Skeletal muscle tissue (tissue), 4 donors: ENCODE data around the gene PI16. TPM values are rescaled to one million over a fixed set of nuclear protein-coding genes. Genes with fewer than 3 reads are reported as not detected.

Source experiments
- H3K27ac ChIP-seq: one replicate; pipeline ENCODE4 v1.7.0; 2013; ENCODE audit warnings: mild to moderate bottlenecking, low read depth, low read length, inconsistent platforms
- H3K27me3 ChIP-seq, 3 donors: one replicate each; pipeline ENCODE4 v1.7.0; 2013; ENCODE audit warnings: low read length in 3 of 3; ENCODE audit not compliant: control insufficient read depth in 3 of 3, insufficient read depth in 3 of 3
- H3K36me3 ChIP-seq, 3 donors: one replicate each; pipeline ENCODE4 v1.7.0; 2013; ENCODE audit warnings: low read length in 3 of 3; ENCODE audit not compliant: control insufficient read depth in 3 of 3, insufficient read depth in 3 of 3
- H3K4me1 ChIP-seq, 3 donors: one replicate each; pipeline ENCODE4 v1.7.0; 2013; ENCODE audit warnings: low read length in 3 of 3, mild to moderate bottlenecking in 3 of 3; ENCODE audit not compliant: control insufficient read depth in 3 of 3, insufficient read depth in 3 of 3
- H3K4me3 ChIP-seq, 3 donors: one replicate each; pipeline ENCODE4 v1.7.0; 2013; ENCODE audit warnings: low read length in 3 of 3
- H3K9ac ChIP-seq, 3 donors: one replicate each; pipeline ENCODE4 v1.7.0; 2013; ENCODE audit warnings: low read length in 3 of 3, mild to moderate bottlenecking in 3 of 3, moderate library complexity in 2 of 3, low read depth in 1 of 3
- H3K9me3 ChIP-seq, 3 donors: one replicate each; pipeline ENCODE4 v1.7.0; 2013; ENCODE audit warnings: low read length in 3 of 3; ENCODE audit not compliant: control insufficient read depth in 3 of 3
- total RNA-seq: library from RNA; depleted of rRNA; stranded (reverse); fragments of >200 nt; gene quantifications from one replicate; pipeline ENCODE4 v1.2.3, GENCODE V29; 2014
- donor health status: Osteomylitis.

The PI16 gene
- total RNA-seq, 1 donor from 2014 or later = 19.8 TPM

DNA sequence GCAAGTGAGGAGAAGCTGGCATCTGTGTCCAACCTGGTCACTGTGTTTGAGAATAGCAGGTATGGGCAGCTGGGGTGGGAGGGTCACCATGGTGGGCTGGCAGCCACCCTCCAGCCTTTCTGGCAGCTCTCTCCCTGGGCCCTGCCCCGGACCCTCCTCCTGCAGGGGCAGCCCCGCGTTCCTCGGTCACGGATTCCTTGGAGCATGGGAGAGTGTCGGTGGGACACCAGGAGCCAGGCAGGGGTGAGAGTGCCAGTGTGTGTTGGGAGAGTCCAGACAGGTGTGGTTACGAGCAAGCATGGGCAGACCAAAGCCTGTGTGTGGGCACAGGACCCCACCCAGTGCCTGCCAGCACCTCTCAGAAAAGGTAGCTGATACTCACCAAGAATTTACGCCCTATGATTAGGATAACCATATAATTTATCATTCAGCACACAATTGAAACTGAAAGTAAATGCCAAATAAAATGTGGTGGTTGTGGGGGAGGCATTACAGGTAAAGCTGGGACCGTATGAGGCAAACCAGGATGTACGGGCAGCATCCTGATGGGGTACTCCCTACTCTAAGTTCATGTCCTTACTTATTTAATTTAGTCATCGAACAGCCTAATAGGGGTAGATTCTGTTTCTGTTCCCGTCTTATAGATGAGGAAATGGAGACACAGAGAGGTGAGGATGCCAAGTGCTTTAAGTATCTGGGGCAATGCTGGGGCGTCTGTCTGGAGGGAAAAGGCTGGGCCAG is 51.5 kb downstream of the PI16 start:
- Histone ChIP-seq H3K36me3 (no peaks in the 10 kb centered on the region), H3K9ac (no peak overlapping the region), H3K27me3 (no peaks in the 10 kb centered on the region), H3K4me1 (peaks cover 0 to 12% (median 0%) of the 10 kb centered on the region in 3 donors), H3K4me3 (peak overlapping the region in 2 of 3 donors; percentile 30 to 34), H3K9me3 (no peaks in the 10 kb centered on the region), H3K27ac (no peak overlapping the region)

DNA sequence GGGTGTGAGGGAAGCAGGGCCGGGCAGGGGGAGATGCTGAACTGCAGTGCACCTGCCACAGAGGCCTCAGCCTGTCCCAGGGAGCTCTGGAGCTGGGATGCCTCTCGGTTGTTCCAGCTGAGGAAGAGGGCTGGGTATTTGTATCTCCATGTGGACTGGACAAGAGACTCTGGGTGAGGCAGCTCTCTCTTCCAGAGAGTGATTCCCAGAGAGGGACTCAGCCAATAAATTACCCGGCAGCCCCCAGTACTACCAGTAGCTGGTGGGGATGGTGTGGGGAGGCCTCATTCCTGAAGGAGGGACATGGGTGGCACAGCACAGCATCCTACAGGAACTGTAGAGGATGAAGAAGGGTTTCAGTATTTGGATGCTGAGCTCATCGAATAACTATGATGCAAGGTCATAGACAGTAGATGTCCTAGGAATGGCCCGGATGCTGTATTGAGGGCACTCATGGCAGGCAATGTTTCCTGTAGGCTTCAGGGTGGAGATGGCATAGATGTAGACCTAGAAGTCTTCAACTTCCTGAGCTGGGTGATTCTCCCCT is 52.3 kb downstream of the PI16 start:
- Histone ChIP-seq H3K4me1 (peaks cover 0 to 12% (median 0%) of the 10 kb centered on the region in 3 donors), H3K4me3 (no peak overlapping the region), H3K27ac (peak overlapping the region; percentile 16), H3K9ac (peak overlapping the region in 1 of 3 donors; percentile 25), H3K36me3 (no peaks in the 10 kb centered on the region), H3K27me3 (no peaks in the 10 kb centered on the region), H3K9me3 (no peaks in the 10 kb centered on the region)

DNA sequence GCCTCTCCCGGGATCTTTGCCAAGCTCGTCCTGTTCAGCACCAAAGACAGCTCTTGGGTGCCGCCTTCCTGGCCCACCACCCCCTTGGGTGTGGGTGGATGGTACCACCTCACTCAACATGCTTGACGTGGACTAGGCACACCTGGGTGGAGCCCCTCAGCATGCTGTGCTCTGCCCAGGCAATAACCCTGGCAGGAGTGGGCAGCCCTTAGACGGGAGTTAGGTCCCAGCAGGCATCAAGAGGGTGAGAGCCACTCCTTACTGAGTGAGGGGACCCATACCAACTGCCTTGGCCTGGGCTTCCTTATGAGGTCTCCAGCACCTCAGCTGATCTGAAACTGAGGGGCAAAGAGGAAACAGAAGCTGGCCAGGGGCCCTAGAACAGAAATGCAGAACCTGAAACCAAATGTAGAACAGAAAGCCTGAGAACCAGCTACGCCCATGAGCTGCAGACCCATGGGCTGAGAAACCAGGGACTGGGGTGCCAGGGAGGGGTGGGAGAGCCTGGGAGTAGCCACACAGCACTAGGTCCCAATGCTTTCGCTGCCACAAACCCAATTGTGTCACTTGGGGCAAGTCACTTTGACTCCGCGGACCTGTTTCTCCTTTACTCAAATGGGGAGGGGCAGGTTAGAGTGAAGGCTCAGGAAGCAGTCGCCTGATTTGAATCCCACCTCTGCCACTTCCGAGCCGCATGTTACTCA is 53.0 kb downstream of the PI16 start:
- Histone ChIP-seq H3K9me3 (no peaks in the 10 kb centered on the region), H3K27me3 (no peaks in the 10 kb centered on the region), H3K4me3 (no peak overlapping the region), H3K36me3 (no peaks in the 10 kb centered on the region), H3K9ac (no peak overlapping the region), H3K4me1 (peaks cover 0 to 12% (median 0%) of the 10 kb centered on the region in 3 donors), H3K27ac (peak overlapping the region; percentile 16)

DNA sequence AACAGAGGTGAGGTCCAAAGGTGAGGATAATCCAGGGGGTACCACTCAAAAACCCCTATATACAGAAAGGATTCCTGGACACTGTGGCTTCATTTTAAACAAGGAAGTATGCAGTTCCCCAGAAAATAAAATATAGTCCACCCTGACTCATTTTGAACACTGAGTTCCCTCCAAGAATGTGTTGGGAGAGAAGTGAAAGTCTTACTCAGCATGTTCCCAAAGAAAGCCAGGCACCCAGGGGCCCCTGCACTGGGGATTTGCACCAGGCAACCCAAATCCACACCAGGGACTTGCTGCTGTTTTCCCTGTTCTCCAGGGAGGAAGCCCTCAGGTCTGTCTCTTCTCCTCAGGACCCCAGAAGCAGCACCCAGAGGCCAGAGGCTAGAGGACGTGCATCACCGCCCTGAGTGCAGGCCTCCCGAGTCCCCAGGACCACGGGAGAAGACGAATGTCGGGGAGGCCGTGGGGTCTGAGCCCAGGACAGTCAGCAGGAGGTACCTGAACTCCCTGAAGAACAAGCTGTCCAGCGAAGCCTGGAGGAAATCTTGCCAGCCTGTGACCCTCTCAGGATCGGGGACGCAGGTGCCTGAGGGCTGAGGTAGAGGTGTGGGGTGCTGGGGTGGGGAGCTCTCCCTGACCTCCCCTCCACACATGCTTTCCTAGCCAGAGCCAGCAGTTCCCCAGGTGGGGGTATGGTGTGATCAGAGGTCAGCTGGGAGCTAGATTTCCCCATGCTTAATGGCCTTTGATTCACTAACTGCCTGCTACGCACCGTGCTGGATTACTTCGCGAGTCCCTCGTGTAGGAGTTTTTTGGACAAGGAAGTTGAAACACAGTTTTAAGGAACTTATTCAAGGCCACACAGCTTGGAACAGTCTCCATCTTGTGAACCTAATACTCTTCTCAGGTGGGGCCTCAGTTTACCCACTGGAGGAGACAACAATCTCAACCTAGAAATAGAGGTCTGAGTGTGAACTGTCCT is 54.2 kb downstream of the PI16 start:
- H3K9me3 ChIP-seq = no peaks in the 10 kb centered on the region
- no peaks in the 10 kb centered on the region for H3K27me3 ChIP-seq
- no peaks in the 10 kb centered on the region for H3K36me3 ChIP-seq
- no peak overlapping the region for H3K9ac ChIP-seq
- H3K27ac ChIP-seq = no peak overlapping the region
- peaks cover 0 to 12% (median 0%) of the 10 kb centered on the region in 3 donors for H3K4me1 ChIP-seq
- no peak overlapping the region for H3K4me3 ChIP-seq

DNA sequence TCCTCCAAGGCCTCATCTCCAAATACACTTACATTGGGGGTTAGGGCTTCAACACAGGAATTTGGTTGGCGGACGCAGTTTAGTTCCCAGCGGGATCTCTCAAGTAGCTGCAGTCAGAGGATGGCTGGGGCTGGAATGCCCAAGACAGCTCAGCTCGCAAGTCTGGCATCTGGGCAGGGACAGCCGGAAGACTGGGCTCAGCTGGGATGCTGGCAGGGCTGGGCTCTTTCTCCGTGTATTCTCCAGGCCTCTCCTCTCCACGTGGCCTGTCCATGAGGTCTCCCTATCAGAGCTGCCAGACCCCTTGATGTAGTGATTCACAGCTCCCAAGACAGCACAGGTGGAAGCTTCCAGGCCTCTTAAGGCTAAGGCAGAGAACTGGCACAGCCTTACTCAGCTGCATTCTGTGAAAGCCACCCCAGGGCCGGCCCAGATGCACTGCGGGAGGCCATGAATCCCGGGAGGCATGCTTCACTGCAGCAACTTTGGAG is 55.9 kb downstream of the PI16 start:
- no peaks in the 10 kb centered on the region for H3K27me3 ChIP-seq
- no peak overlapping the region for H3K27ac ChIP-seq
- H3K4me1 ChIP-seq = peaks cover 0 to 12% (median 0%) of the 10 kb centered on the region in 3 donors
- H3K4me3 ChIP-seq = no peak overlapping the region
- H3K9me3 ChIP-seq = no peaks in the 10 kb centered on the region
- H3K9ac ChIP-seq = no peak overlapping the region
- no peaks in the 10 kb centered on the region for H3K36me3 ChIP-seq

DNA sequence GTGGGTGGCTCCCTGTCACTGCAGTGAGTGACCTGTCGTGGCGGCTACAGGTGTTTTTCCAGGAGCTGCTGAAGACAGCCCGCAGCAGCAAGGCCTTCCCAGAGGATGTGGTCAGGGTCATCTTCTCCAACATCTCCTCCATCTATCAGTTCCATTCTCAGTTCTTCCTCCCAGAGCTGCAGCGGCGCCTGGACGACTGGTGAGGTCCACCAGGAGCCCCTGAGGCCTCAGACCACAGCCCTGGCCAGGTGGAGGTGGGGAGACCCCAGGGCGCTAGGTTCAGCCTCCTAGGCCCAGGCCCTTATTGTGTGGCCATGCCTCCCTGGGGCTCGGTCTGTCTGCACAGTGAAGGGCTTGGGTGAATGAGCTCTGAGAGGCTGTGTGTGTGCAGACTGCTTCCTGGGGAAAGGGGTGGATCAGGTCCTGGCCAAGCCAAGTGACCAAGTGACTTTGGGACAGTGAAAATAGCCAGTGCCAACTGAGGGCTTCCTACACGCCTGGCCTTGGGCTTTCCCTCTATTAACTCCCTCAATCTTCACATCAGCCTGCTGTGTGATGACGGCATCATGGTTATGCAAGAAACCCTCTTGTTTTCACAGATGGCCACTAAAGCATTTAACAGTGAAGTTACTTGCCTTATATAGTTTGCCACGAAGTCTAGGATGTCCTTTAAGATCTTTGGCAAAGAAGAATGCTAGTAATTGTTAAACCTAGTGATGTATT is 57.3 kb downstream of the PI16 start:
- Histone ChIP-seq H3K27ac (no peak overlapping the region), H3K4me3 (no peak overlapping the region), H3K4me1 (peaks cover 0 to 7% (median 0%) of the 10 kb centered on the region in 3 donors), H3K9me3 (no peaks in the 10 kb centered on the region), H3K36me3 (no peaks in the 10 kb centered on the region), H3K9ac (no peak overlapping the region), H3K27me3 (no peaks in the 10 kb centered on the region)

DNA sequence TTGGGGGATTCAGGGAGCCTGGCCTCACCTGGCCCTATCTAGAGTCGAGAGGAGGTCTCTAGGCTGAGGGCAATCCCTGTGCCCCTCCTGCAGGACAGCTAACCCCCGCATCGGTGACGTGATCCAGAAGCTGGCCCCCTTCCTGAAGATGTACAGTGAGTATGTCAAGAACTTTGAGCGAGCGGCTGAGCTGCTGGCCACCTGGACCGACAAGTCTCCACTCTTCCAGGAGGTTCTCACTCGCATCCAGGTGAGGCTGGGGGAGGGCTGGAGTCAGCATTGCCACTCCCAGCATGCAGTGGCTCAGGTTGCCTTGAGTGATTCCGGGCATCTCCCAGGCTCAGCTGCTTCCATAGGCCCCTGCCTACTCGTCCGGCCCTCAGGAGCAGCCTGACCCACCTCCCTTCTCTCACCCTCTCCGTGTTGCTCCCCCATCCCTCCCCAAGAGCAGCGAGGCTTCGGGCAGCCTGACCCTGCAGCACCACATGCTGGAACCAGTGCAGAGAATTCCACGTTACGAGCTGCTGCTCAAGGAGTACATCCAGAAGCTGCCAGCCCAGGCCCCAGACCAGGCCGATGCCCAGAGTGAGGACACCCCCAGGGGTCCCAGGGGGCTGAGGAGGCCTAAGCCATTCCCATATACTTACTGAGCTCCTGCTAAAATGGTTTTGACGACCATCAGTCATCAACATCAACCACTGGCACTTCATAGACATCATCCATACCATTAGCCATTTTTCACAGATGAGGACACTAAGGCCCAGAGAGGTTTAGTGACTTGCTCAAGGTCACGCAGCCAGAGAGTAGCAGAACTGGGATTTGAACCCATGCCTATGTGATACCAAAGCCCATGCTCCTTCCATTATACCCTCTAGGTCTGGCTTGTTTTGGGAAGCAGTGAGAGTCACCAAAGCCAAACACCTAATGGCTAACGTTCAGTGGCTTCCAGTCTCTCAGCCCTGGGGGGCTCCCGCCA is 59.3 kb downstream of the PI16 start:
- H3K4me1 ChIP-seq = peaks cover 10 to 11% (median 10%) of the 10 kb centered on the region in 3 donors
- H3K36me3 ChIP-seq = no peaks in the 10 kb centered on the region
- no peak overlapping the region for H3K4me3 ChIP-seq
- H3K27me3 ChIP-seq = no peaks in the 10 kb centered on the region
- H3K27ac ChIP-seq = no peak overlapping the region
- H3K9me3 ChIP-seq = no peaks in the 10 kb centered on the region
- H3K9ac ChIP-seq = no peak overlapping the region
